ENCODE data around the gene CERS4. TPM values are rescaled to one million over a fixed set of nuclear protein-coding genes. Genes with fewer than 3 reads are reported as not detected.
"Not testable (repeated sequence)": the region's sequence is repeated elsewhere in the genome, so short reads cannot be mapped to it uniquely, and the experiment has no call there.

The CERS4 gene
- polyA plus RNA-seq, 1 of the 3 experiments (the other 2 are of a cell fraction) = 36.5 TPM

DNA sequence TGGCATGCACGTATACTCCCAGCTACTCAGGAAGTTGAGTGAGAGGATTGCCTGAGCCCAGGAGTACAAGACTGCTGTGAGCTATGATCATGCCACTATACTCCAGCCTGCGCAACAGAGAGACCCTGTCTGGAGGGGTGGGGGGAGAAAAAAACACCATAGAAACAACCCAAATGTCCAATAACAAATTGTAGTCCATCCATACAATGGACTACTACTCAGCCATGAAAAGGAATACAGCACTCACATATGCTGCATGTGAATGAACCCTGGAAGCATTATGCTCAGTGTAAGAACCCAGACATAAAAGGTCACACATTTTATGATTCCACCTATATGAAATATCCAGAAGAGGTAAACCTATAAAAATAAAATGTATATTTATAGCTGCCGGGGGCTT is 56.7 kb downstream of the CERS4 start (continued):
- no peak for TF ChIP-seq USF2 (IDR thresholded peaks at IDR 0.05; ENCODE audit: borderline replicate concordance, low read depth, low read length)
- TF ChIP-seq RCOR1 (IDR thresholded peaks at IDR 0.05; ENCODE audit: low read length) = no peak
- TF ChIP-seq FOXJ3 (CRISPR knock-in tag; IDR thresholded peaks at IDR 0.05) = no peak
- TF ChIP-seq SIN3A (IDR thresholded peaks at IDR 0.05; ENCODE audit: borderline replicate concordance, low read depth, low read length) = no peak
- TF ChIP-seq ZBTB33 (IDR thresholded peaks at IDR 0.05; ENCODE audit: borderline replicate concordance, low read depth) = no peak
- no peak for TF ChIP-seq MXI1 (IDR thresholded peaks at IDR 0.05; ENCODE audit: low read depth, low read length)
- no peak for TF ChIP-seq ELF1 (IDR thresholded peaks at IDR 0.05)
- TF ChIP-seq IRF3 (IDR thresholded peaks at IDR 0.05; ENCODE audit: low read depth, low read length) = no peak

- 91% methylated on average over 3 of the region's 3 CpGs for WGBS (ENCODE audit: low lambda C conversion rate)
- H3K9ac ChIP-seq = no peak overlapping the region
- TF ChIP-seq POLR2AphosphoS5 (IDR thresholded peaks at IDR 0.05; ENCODE audit: low read depth, low read length) (no peak), FOSL2 (IDR thresholded peaks at IDR 0.05; ENCODE audit: borderline replicate concordance, low read depth) (no peak), GATA2 (CRISPR knock-in tag; IDR thresholded peaks at IDR 0.05) (no peak)
- TF ChIP-seq, protein P1, sequence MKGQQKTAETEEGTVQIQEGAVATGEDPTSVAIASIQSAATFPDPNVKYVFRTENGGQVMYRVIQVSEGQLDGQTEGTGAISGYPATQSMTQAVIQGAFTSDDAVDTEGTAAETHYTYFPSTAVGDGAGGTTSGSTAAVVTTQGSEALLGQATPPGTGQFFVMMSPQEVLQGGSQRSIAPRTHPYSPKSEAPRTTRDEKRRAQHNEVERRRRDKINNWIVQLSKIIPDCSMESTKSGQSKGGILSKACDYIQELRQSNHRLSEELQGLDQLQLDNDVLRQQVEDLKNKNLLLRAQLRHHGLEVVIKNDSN (IDR thresholded peaks at IDR 0.05; ENCODE audit: borderline replicate concordance, low read depth) = no peak
- no peaks in the 10 kb centered on the region for H4K20me1 ChIP-seq (ENCODE audit: insufficient read depth)
- POLR2A ChIA-PET = no interaction called here
- H3K4me3 ChIP-seq (ENCODE audit: low read depth in 2 of 2, low read length in 1 of 2) = no peak overlapping the region
- H3F3A ChIP-seq (replicated peaks; ENCODE audit: insufficient read depth) = no peaks in the 10 kb centered on the region
- H2AFZ ChIP-seq (ENCODE audit: low read depth) = no peak overlapping the region
- no peaks in the 10 kb centered on the region for H3K79me2 ChIP-seq (ENCODE audit: insufficient read depth)
- no peak overlapping the region for H3K27ac ChIP-seq (ENCODE audit: low read depth in 2 of 2, low read length in 1 of 2)
- H3K27me3 ChIP-seq (ENCODE audit: insufficient read depth) = no peaks in the 10 kb centered on the region; the same call in 1 of the 2 replicates
- no peaks in the 10 kb centered on the region for H3K36me3 ChIP-seq (replicated peaks in 1 of 2; ENCODE audit: control insufficient read depth in 1 of 2, insufficient read depth in 2 of 2, low read length in 1 of 2)
- H3K4me2 ChIP-seq = no peak overlapping the region
- no peak for DNase-seq
- CTCF ChIA-PET = interaction anchor here (0.7 to 4.5 kb wide), 12 partner anchors 9 to 336 kb away, joined by 3 to 13 read pairs (median 4); partner anchors contain the start of gene TIMM44
- peaks cover 0 to 4% of the 10 kb centered on the region in 2 experiments; a peak in 1 of 4 replicates for H3K4me1 ChIP-seq (ENCODE audit: control insufficient read depth in 1 of 2, insufficient read depth in 2 of 2, low read depth in 1 of 2, low read length in 1 of 2)
- no peaks in the 10 kb centered on the region for H3K9me2 ChIP-seq
- H3K9me3 ChIP-seq = no peaks in the 10 kb centered on the region
Measured at GRCh38 chr19:8269724-8270123, 60.6 kb downstream of the CERS4 start.

DNA sequence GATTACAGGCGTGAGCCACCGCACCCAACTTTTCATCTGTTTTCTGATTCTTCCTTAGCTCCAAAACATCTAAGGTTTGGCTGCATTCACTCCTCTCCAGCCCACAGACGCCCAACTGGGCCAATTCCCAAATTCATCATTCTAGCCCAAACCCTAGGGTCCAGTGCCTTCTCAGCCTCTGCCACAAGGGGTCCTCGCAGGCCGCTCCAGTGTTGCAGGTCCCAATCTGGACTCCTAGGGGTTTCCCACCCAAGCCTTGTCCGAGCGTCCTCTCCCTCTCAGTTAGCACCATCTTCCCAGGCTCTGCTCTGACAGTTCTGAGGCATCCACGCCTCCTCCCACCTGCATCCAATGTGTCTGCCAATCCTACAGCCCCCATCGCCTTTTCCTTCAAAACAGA is 67.3 kb downstream of the CERS4 start:
- no CpG with 5 or more reads among the region's 9 CpGs for WGBS (ENCODE audit: low lambda C conversion rate)
- H3K27me3 ChIP-seq (ENCODE audit: insufficient read depth); H4K20me1 ChIP-seq (ENCODE audit: insufficient read depth); H3K27ac ChIP-seq (ENCODE audit: low read depth in 2 of 2, low read length in 1 of 2); POLR2A ChIA-PET; CTCF ChIA-PET; H3K9ac ChIP-seq; H3F3A ChIP-seq (replicated peaks; ENCODE audit: insufficient read depth); H3K4me1 ChIP-seq (ENCODE audit: control insufficient read depth in 1 of 2, insufficient read depth in 2 of 2, low read depth in 1 of 2, low read length in 1 of 2); H3K36me3 ChIP-seq (replicated peaks in 1 of 2; ENCODE audit: control insufficient read depth in 1 of 2, insufficient read depth in 2 of 2, low read length in 1 of 2); H2AFZ ChIP-seq (ENCODE audit: low read depth); H3K9me3 ChIP-seq; H3K4me2 ChIP-seq; DNase-seq; H3K9me2 ChIP-seq; H3K4me3 ChIP-seq (ENCODE audit: low read depth in 2 of 2, low read length in 1 of 2); H3K79me2 ChIP-seq (ENCODE audit: insufficient read depth): not testable (repeated sequence)

GRCh38 chr19:8291337-8291736 is 82.2 kb downstream of the CERS4 start:
- WGBS (ENCODE audit: low lambda C conversion rate) = no CpG with 5 or more reads among the region's 9 CpGs
- H3K4me2 ChIP-seq; H3F3A ChIP-seq (replicated peaks; ENCODE audit: insufficient read depth); CTCF ChIA-PET; H3K27ac ChIP-seq (ENCODE audit: low read depth in 2 of 2, low read length in 1 of 2); H3K79me2 ChIP-seq (ENCODE audit: insufficient read depth); H3K9me2 ChIP-seq; H3K36me3 ChIP-seq (replicated peaks in 1 of 2; ENCODE audit: control insufficient read depth in 1 of 2, insufficient read depth in 2 of 2, low read length in 1 of 2); H3K9ac ChIP-seq; H3K9me3 ChIP-seq; DNase-seq; H3K4me1 ChIP-seq (ENCODE audit: control insufficient read depth in 1 of 2, insufficient read depth in 2 of 2, low read depth in 1 of 2, low read length in 1 of 2); H4K20me1 ChIP-seq (ENCODE audit: insufficient read depth); POLR2A ChIA-PET; H3K27me3 ChIP-seq (ENCODE audit: insufficient read depth); H3K4me3 ChIP-seq (ENCODE audit: low read depth in 2 of 2, low read length in 1 of 2); H2AFZ ChIP-seq (ENCODE audit: low read depth): not testable (repeated sequence)
